HEK293T (cell line): ENCODE measurements around the gene TCERG1L.

Source experiments
- BHLHE40 ChIP-seq: fragments of 450-650 bp; IDR thresholded peaks from 2 replicates; pipeline ENCODE4 v1.6.1; 2016; ENCODE audit warnings: mild to moderate bottlenecking, moderate library complexity, borderline replicate concordance
- HDGF ChIP-seq: fragments of 450-650 bp; IDR thresholded peaks from 2 replicates; pipeline ENCODE4 v1.6.1; 2017; ENCODE audit warnings: antibody characterized with exemption, borderline replicate concordance
- L3MBTL2 ChIP-seq: fragments of 450-650 bp; conservative IDR thresholded peaks from 2 replicates; pipeline ENCODE4 v1.6.1; 2016; ENCODE audit warnings: mild to moderate bottlenecking
- SUZ12 ChIP-seq: fragments of 450-650 bp; IDR thresholded peaks from 2 replicates; pipeline ENCODE4 v1.6.1; 2016; ENCODE audit warnings: mild to moderate bottlenecking
- TARDBP ChIP-seq: fragments of 450-650 bp; IDR thresholded peaks from 2 replicates; pipeline ENCODE4 v1.6.1; 2016

GRCh38 chr10:131084791-131085090, 226.8 kb downstream of the TCERG1L start:
- no peak for TF ChIP-seq L3MBTL2
- no peak for TF ChIP-seq SUZ12
- no peak for TF ChIP-seq BHLHE40
- no peak for TF ChIP-seq TARDBP
- no peak for TF ChIP-seq HDGF
